ENCODE data around the gene NWD2.

The NWD2 gene

DNA sequence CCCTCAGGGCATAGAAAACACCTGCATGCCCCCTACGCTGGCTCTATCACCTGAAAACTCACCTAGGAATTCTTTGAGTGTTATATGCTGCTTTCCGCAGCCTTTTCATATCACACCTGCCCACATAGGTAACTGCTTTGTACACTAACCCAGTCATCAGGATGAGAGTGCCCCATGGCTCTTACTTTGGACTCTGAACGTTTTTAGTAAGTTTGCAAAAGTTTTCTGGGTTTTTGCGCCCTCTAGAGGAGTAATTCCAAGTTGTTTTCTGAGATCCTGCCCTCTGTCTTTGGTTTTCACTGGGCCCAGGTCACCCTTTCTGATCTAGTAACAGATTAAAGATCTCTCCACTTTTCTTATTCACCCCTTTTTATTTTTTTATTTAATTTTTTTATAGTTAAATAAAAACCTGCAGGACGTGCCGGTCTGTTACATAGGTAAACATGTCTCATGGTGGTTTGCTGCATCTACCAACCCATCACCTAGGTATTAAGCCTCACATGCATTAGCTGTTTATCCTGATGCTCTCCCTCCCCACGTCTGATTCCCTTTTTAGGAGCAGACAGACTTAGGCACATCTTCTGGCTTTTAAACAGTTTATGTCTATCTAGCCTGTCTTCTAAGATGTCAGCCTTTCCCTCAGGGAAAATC is 139.2 kb downstream of the NWD2 start:
- WGBS, result 18% methylated on average over 7 of the region's 7 CpGs
- Histone ChIP-seq H4K8ac (ENCODE audit: low read length) (no peak overlapping the region), H3K79me1 (replicated peaks; ENCODE audit: low read length, poor library complexity, severe bottlenecking) (no peaks in the 10 kb centered on the region), H2BK120ac (ENCODE audit: low read depth, low read length) (no peak overlapping the region), H3K9me3 (ENCODE audit: control insufficient read depth, low read length) (no peaks in the 10 kb centered on the region), H3K4ac (ENCODE audit: low read depth in 1 of 2, low read length in 2 of 2) (no peak overlapping the region), H2AK5ac (ENCODE audit: low read length, severe bottlenecking) (no peak overlapping the region), H3K36me3 (ENCODE audit: control insufficient read depth in 1 of 2, insufficient read depth in 2 of 2, low read depth in 1 of 2, low read length in 2 of 2) (no peaks in the 10 kb centered on the region), H3K4me3 (ENCODE audit: insufficient read depth in 1 of 2, low read depth in 1 of 2, low read length in 2 of 2) (no peak overlapping the region), H3K27me3 (ENCODE audit: control insufficient read depth in 1 of 2, insufficient read depth in 1 of 2, low read length in 2 of 2) (no peaks in the 10 kb centered on the region), H2AFZ (ENCODE audit: low read depth, low read length) (no peak overlapping the region), H3K14ac (ENCODE audit: low read length in 2 of 2) (no peak overlapping the region), H3K27ac (ENCODE audit: low read length, poor library complexity, severe bottlenecking) (no peak overlapping the region), H3K4me1 (ENCODE audit: control insufficient read depth, insufficient read depth, low read depth, low read length) (no peaks in the 10 kb centered on the region), H2BK15ac (ENCODE audit: low read depth, poor library complexity, severe bottlenecking) (no peak overlapping the region), H3K23ac (ENCODE audit: low read length in 2 of 2) (no peak overlapping the region), H4K91ac (ENCODE audit: low read length) (no peak overlapping the region), H2BK5ac (ENCODE audit: low read depth, low read length, poor library complexity, severe bottlenecking) (no peak overlapping the region), H3K9ac (ENCODE audit: low read length) (no peak overlapping the region), H3K4me2 (ENCODE audit: low read length, poor library complexity, severe bottlenecking) (no peak overlapping the region), H2BK12ac (ENCODE audit: low read length in 2 of 2) (no peak overlapping the region), H3K18ac (ENCODE audit: low read depth in 1 of 2, low read length in 2 of 2) (no peak overlapping the region)
- peak; percentile 28 for DNase-seq

- Histone ChIP-seq H2BK120ac (ENCODE audit: low read depth, low read length) (no peak overlapping the region), H2AFZ (ENCODE audit: low read depth, low read length) (no peak overlapping the region), H3K18ac (ENCODE audit: low read depth in 1 of 2, low read length in 2 of 2) (no peak overlapping the region), H4K91ac (ENCODE audit: low read length) (no peak overlapping the region), H3K9me3 (ENCODE audit: control insufficient read depth, low read length) (no peaks in the 10 kb centered on the region), H2BK5ac (ENCODE audit: low read depth, low read length, poor library complexity, severe bottlenecking) (no peak overlapping the region), H3K36me3 (ENCODE audit: control insufficient read depth in 1 of 2, insufficient read depth in 2 of 2, low read depth in 1 of 2, low read length in 2 of 2) (no peaks in the 10 kb centered on the region), H3K4me1 (ENCODE audit: control insufficient read depth, insufficient read depth, low read depth, low read length) (no peaks in the 10 kb centered on the region), H3K4ac (ENCODE audit: low read depth in 1 of 2, low read length in 2 of 2) (no peak overlapping the region), H3K23ac (ENCODE audit: low read length in 2 of 2) (no peak overlapping the region), H3K79me1 (replicated peaks; ENCODE audit: low read length, poor library complexity, severe bottlenecking) (no peaks in the 10 kb centered on the region), H4K8ac (ENCODE audit: low read length) (no peak overlapping the region), H3K4me3 (ENCODE audit: insufficient read depth in 1 of 2, low read depth in 1 of 2, low read length in 2 of 2) (no peak overlapping the region), H2AK5ac (ENCODE audit: low read length, severe bottlenecking) (no peak overlapping the region), H2BK12ac (ENCODE audit: low read length in 2 of 2) (no peak overlapping the region), H3K27ac (ENCODE audit: low read length, poor library complexity, severe bottlenecking) (no peak overlapping the region), H3K27me3 (ENCODE audit: control insufficient read depth in 1 of 2, insufficient read depth in 1 of 2, low read length in 2 of 2) (no peaks in the 10 kb centered on the region), H2BK15ac (ENCODE audit: low read depth, poor library complexity, severe bottlenecking) (no peak overlapping the region), H3K14ac (ENCODE audit: low read length in 2 of 2) (no peak overlapping the region), H3K4me2 (ENCODE audit: low read length, poor library complexity, severe bottlenecking) (no peak overlapping the region), H3K9ac (ENCODE audit: low read length) (no peak overlapping the region)
- DNase-seq, result no peak
- WGBS, result no CpG with 5 or more reads among the region's 2 CpGs
Measured at GRCh38 chr4:37385424-37385823, 140.9 kb downstream of the NWD2 start.

DNA sequence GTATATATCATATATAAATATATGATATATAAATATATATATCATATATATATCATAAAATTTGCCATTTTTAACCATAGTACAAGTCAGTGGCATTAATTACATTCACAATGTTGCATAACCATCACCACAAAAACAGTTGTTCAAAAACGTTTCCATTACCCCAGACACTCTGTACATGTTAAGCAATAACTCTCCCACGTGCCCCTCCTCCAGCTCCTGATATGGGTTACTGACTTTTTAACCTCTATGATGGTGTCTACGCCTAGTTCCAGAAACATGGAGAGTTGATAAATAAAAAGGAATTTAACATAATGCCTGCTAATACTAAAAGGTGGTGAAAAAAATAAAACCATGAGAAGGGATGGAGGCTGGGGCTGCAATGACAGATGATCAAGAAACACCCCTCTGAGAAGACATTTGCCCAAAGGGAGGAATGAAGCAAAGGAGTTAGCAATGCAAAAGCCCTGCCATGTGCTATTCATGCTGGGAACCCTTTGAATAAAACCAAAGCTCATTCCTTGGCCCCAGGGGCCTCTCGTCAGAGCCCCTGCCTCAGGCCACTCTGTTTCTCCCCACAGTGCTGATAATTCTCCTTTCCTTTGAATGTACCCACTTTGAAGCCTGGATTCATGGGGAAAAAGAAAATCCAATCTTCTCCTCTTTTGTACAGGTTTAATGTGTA is 144.3 kb downstream of the NWD2 start:
- Histone ChIP-seq H3K4me2 (ENCODE audit: low read length, poor library complexity, severe bottlenecking) (no peak overlapping the region), H2BK15ac (ENCODE audit: low read depth, poor library complexity, severe bottlenecking) (no peak overlapping the region), H3K4ac (ENCODE audit: low read depth in 1 of 2, low read length in 2 of 2) (no peak overlapping the region)

DNA sequence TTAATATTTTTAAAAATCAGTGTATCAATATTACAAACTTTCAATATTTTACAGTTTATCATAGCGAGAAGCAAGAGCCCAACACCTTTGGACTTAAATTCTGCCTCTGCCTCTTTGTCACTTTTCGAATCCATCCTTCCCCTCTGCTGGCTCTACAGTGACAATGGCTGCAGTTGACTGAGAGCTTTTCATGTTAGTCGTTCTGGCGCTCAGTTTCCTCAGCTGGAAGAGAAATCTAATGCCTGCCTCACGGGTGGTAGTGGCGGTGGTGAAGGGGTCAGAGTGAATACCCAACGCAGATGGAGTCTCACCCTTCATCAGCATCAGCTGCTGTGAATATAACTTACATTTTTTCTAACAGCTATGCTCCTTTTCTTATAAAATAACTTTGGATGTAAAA is 144.8 kb downstream of the NWD2 start:
- Histone ChIP-seq H3K4me1 (ENCODE audit: control insufficient read depth, insufficient read depth, low read depth, low read length) (no peaks in the 10 kb centered on the region), H3K79me1 (replicated peaks; ENCODE audit: low read length, poor library complexity, severe bottlenecking) (no peaks in the 10 kb centered on the region), H2BK15ac (ENCODE audit: low read depth, poor library complexity, severe bottlenecking) (no peak overlapping the region), H3K18ac (ENCODE audit: low read depth in 1 of 2, low read length in 2 of 2) (no peak overlapping the region), H3K27ac (ENCODE audit: low read length, poor library complexity, severe bottlenecking) (no peak overlapping the region), H3K4ac (ENCODE audit: low read depth in 1 of 2, low read length in 2 of 2) (no peak overlapping the region), H2BK12ac (ENCODE audit: low read length in 2 of 2) (no peak overlapping the region), H4K91ac (ENCODE audit: low read length) (no peak overlapping the region), H2AFZ (ENCODE audit: low read depth, low read length) (no peak overlapping the region), H3K9me3 (ENCODE audit: control insufficient read depth, low read length) (no peaks in the 10 kb centered on the region), H3K23ac (ENCODE audit: low read length in 2 of 2) (no peak overlapping the region), H4K8ac (ENCODE audit: low read length) (no peak overlapping the region), H3K36me3 (ENCODE audit: control insufficient read depth in 1 of 2, insufficient read depth in 2 of 2, low read depth in 1 of 2, low read length in 2 of 2) (no peaks in the 10 kb centered on the region), H3K4me2 (ENCODE audit: low read length, poor library complexity, severe bottlenecking) (no peak overlapping the region), H2BK5ac (ENCODE audit: low read depth, low read length, poor library complexity, severe bottlenecking) (no peak overlapping the region), H3K4me3 (ENCODE audit: insufficient read depth in 1 of 2, low read depth in 1 of 2, low read length in 2 of 2) (no peak overlapping the region), H2AK5ac (ENCODE audit: low read length, severe bottlenecking) (no peak overlapping the region), H3K14ac (ENCODE audit: low read length in 2 of 2) (no peak overlapping the region), H2BK120ac (ENCODE audit: low read depth, low read length) (no peak overlapping the region), H3K27me3 (ENCODE audit: control insufficient read depth in 1 of 2, insufficient read depth in 1 of 2, low read length in 2 of 2) (no peaks in the 10 kb centered on the region), H3K9ac (ENCODE audit: low read length) (no peak overlapping the region)
- DNase-seq, result no peak
- WGBS, result 74% methylated on average over 6 of the region's 7 CpGs

More for the DNA sequence above, 144.3 kb downstream of the NWD2 start:
- Histone ChIP-seq H2AFZ (ENCODE audit: low read depth, low read length) (no peak overlapping the region), H3K4me1 (ENCODE audit: control insufficient read depth, insufficient read depth, low read depth, low read length) (no peaks in the 10 kb centered on the region), H3K14ac (ENCODE audit: low read length in 2 of 2) (no peak overlapping the region), H3K9ac (ENCODE audit: low read length) (no peak overlapping the region), H2BK5ac (ENCODE audit: low read depth, low read length, poor library complexity, severe bottlenecking) (no peak overlapping the region), H3K23ac (ENCODE audit: low read length in 2 of 2) (no peak overlapping the region), H3K36me3 (ENCODE audit: control insufficient read depth in 1 of 2, insufficient read depth in 2 of 2, low read depth in 1 of 2, low read length in 2 of 2) (no peaks in the 10 kb centered on the region), H3K27me3 (ENCODE audit: control insufficient read depth in 1 of 2, insufficient read depth in 1 of 2, low read length in 2 of 2) (no peaks in the 10 kb centered on the region), H2BK12ac (ENCODE audit: low read length in 2 of 2) (no peak overlapping the region), H4K91ac (ENCODE audit: low read length) (no peak overlapping the region), H3K79me1 (replicated peaks; ENCODE audit: low read length, poor library complexity, severe bottlenecking) (no peaks in the 10 kb centered on the region), H2AK5ac (ENCODE audit: low read length, severe bottlenecking) (no peak overlapping the region), H3K9me3 (ENCODE audit: control insufficient read depth, low read length) (no peaks in the 10 kb centered on the region), H3K18ac (ENCODE audit: low read depth in 1 of 2, low read length in 2 of 2) (no peak overlapping the region), H2BK120ac (ENCODE audit: low read depth, low read length) (no peak overlapping the region), H4K8ac (ENCODE audit: low read length) (no peak overlapping the region), H3K27ac (ENCODE audit: low read length, poor library complexity, severe bottlenecking) (no peak overlapping the region), H3K4me3 (ENCODE audit: insufficient read depth in 1 of 2, low read depth in 1 of 2, low read length in 2 of 2) (no peak overlapping the region)
- no peak for DNase-seq
- WGBS, result 33% methylated on average over 3 of the region's 4 CpGs

All from mesenchymal stem cell (in vitro differentiated cells and primary cell).